GM19467 (cell line): ENCODE data around the gene TMEM270.
"Not testable (repeated sequence)": the region's sequence is repeated elsewhere in the genome, so short reads cannot be mapped to it uniquely, and the experiment has no call there.

Source experiments
- ATAC-seq: cut with Tn5 transposase; IDR thresholded peaks from one replicate; pipeline ENCODE4 v1.9.1; 2021; ENCODE audit warnings: mild to moderate bottlenecking, moderate library complexity; ENCODE audit not compliant: unreplicated experiment

The TMEM270 gene

DNA sequence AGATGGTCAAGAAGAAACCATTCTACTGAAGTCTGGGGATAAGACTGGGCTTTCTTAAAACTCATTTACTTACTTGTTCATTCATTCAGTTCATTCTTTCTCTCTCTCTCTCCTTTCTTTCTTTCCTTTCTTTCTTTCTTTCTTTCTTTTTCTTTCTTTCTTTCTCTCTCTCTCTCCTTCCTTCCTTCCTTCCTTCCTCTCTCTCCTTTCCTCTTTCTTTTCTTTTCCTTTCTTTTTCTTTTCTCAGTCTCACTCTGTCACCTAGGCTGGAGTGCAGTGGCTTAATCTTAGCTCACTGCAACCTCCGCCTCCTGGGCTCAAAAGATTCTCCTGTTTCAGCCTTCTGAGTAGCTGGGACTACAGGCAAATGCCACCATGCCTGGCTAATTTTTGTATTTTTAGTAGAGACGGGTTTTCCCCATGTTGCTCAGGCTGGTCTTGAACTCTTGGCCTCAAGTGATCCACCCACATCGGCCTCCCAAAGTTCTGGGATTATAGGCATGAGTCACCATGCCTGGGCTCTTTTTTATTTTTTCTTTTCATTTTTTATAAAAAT, 24.0 kb downstream of the TMEM270 start:
- ATAC-seq = not testable (repeated sequence)

GRCh38 chr7:73885433-73885974, 24.5 kb downstream of the TMEM270 start:
- no peak for ATAC-seq

DNA sequence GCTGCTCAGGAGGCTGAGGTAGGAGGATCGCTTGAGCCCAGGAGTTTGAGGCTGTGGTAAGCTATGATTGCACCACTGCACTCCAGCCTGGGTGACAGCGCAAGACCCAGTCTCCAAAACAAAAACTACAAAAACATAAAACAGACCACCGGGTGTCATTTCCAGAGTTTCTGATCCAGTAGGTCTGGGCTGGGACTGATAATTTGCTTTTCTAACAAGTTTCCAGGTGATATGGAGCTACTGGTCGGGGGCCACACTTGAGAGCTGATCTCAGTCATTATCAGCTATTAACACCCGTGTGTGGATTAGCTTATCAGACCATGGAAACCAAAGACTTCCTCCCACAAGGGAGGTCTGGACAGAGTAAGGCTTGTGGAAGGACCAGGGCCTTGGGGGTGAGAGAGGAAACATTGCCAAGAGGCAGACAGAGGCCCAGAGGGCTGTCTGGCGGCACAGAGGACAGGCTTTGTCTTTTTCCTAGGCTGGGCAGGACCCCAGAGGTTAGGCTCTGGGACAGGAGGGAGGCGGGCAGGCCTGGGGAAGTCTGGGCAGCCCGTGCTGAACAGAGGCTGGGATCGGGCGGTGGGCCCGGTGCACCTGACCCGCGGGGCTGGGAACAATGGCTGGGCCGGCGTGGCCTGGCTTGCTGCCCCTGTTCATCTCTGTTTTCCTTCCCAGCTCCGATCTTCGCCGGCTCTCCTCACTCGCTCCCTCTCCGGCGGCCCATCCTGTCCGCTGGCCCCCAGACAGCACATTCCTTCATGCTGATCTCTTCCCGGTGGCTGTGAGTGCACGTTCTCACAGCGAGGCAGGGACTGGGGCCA, 25.2 kb downstream of the TMEM270 start:
- no peak for ATAC-seq

- ATAC-seq = no peak
These were observed 26.8 kb downstream of the TMEM270 start for GRCh38 chr7:73887762-73888161.

DNA sequence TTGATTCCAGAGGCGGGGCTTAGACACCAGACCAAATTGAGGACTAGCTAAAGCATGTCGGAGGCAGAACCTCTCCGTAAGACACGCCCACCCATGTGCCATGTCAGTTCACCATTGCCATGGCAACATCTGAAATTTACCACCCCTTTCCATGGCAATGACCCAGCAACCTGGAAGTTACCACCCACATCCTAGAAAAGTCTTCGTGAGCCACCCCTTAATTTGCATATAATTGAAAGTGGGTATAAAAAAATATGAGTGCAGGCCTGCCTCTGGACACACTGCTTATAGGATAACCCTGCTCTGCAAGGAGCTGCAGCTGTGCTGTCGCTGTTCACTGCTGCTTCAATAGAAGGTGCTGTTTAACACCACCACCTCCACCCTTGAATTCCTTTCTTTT, 28.0 kb downstream of the TMEM270 start:
- ATAC-seq = no peak

DNA sequence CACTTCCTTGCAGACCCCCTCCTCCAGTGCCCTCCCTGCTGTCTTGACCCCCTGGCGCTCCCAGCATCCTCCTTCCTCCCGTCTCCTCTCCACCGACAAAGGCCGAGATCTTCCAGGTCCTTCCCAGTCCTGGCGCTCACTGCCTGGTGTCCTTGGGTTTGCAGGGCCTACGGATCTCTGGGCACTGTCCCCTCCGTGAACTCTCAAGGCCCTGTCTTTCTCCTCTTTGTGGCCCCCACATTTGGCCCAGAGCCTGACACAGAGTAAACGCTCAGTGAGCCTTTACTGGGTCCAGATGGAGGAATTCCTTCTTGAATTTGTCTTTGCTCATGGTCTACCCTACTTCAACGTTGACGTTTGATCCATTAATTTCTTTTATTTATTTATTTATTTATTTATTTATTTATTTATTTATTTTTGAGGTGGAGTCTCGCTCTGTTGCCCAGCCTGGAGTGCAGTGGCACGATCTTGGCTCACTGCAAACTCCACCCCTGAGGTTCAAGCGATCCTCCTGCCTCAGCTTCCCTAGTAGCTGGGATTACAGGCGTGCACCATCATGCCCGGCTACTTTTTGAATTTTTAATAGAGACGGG, 29.7 kb downstream of the TMEM270 start:
- no peak for ATAC-seq

- ATAC-seq = no peak
These were observed 30.4 kb downstream of the TMEM270 start for GRCh38 chr7:73891178-73891885.

DNA sequence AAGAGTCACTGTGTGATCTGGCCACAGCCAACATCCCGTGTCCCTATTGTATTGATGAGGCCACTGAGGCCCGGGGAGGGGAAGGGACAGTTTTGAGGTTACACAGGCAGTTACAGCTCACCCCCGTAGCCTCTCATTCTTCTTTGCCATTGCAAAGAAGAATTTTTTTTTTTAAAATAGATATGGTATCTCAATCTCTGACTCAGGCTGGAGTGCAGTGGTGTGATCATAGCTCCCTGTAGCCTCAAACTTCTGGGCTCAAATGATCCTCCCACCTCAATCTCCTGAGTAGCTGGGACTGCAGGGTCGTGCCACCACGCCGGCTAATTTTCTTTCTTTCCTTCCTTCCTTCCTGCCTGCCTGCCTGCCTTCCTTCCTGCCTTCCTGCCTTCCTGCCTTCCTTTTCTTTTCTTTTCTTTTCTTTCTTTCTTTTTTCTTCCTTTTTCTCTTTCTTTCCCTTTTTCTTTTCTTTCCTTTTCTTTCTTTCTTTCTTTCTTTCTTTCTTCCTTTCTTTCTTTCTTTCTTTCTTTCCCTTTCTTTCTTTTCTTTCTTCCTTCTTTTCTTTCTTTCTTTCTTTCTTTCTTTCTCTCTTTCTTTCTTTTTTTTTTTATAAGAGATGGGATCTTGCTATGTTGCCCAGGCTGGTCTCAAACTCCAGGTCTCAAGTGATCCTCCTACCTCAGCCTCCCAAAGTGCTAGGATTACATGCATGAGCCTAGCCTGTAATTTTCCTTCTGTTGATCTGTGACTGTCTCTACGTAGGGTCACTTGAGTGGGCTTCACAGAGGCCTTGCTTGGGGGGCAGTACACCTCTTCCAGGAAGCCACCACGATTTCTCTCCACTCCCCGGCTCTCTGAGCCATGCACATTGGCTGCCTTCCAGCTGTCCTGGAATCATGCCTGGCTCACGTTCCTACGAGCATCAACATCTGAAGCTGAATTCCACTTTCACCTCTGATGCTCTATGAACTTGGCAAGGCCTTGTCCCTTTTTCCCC, 31.3 kb downstream of the TMEM270 start:
- no peak for ATAC-seq

GRCh38 chr7:73893342-73894101, 32.6 kb downstream of the TMEM270 start:
- no peak for ATAC-seq

GRCh38 chr7:73894166-73894565, 33.2 kb downstream of the TMEM270 start:
- ATAC-seq = no peak

DNA sequence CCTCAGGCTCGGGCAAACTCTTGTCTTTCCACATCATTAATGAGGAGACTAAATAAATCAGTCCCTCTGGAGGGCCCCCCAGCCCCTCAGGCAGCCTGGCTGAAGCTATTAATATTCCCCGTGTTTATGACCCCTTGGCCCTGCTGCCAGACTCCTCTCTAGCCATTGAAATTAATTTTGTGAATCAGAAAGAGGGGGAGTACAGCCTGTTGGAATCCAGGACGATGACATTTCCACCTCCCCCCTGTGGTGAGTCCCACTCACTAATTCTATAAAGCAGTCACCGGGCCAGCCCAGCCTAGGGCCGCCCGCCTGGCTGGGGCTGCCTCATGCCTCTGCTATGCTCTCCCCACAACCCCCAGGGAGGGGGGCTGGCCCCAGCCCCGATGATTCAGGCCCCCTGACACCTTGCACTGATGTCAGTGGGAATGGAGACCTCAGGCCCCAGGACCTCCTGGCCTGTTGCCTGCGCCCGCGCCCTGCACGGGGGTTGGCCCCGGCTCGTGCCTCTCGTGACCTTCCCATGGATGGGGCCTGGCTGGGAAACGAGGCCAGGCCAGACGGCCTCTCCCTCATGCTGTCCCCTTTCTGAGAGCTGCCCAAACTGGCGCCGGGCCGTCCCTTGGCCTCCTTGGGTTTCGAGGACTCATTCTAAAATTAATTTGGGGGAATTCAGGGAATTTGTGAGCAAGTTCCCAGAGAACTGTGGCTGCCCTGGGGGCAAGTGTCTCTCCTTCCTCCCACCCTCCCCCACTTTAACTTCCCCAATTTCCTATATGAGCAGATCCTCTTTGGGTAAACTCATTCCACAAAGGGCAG, 34.0 kb downstream of the TMEM270 start:
- ATAC-seq = no peak

GRCh38 chr7:73895626-73896025, 34.7 kb downstream of the TMEM270 start:
- ATAC-seq = no peak

- ATAC-seq = no peak
These were observed 35.5 kb downstream of the TMEM270 start for GRCh38 chr7:73896454-73896853.

DNA sequence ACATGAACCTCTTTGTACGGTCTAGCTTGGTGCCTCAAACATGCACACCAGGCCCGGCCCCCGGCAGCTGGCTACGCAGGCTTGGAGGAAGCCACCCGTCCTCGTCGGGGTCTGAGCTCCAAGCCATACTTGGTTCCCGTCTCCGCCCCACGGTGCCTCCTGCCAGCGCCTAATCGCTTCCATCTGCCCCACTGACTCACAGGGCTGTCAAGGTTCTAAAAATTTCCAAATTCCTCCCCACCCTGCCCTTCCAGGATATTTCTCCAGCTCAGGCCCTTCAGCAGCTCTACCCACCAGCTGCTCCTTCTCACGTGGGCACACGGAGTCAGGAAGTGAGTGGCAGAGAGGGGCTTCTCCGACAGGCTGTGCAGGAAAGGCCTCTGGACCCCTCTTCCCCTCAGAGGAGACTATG, 38.8 kb downstream of the TMEM270 start:
- no peak for ATAC-seq

DNA sequence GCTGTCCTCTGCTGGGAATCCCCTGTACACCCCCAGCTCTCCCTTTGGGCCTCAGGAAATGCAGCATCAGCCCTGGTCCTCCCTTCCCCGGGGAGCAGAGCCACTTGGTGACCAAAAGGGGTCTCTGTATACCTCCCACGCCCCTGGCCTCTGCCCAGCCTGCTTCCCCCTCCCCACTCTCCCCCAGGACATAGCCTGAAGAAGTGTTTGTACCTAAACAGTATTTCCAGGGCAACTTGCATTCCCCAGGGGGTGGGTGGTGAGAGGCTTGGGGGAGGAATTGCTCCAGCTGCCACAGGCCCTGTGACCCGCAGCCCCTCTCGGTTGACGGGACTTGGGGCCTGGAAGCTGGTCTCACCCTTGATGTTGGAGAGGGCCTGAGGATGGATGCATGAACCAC, 39.3 kb downstream of the TMEM270 start:
- ATAC-seq = no peak

DNA sequence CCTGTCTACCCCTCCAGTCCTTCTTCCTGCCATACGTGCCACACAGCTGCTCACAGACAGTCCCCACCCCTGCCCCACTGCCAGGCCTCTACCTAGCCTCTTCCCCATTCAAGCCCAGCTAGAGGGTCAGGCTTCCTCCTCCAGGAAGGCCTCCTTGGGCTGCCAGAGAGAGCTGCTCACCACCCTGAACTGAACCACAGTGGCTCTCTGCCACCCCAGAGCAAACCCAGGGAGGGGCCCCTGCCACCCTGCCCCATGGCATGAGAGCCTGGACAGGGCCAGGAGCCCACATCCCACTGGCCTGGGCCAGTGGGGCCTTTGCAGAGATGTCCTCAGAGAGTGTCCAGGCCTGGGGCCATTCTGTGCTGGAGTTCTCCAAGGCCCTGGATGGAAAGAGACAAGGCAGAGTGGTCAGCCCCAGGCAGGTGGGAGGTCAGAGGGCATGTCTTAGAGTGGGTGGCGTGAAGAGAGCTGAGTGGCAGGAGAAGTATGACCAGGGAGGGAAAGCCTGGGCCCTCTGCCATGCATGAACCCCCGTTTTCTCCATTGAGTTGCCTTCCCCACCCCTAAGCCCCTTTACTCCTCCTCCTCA, 40.4 kb downstream of the TMEM270 start:
- no peak for ATAC-seq

- no peak for ATAC-seq
These were observed 41.1 kb downstream of the TMEM270 start for GRCh38 chr7:73901823-73902597.
